Measurements from ENCODE around the gene PTGDR.
A peak's percentile ranks its signal among the peaks of the same experiment; 100 is the strongest.

The PTGDR gene

GRCh38 chr14:52312931-52313355, 45.4 kb downstream of the PTGDR start:
- no peak for TF ChIP-seq ZNF274 (IDR thresholded peaks at IDR 0.05; ENCODE audit: low read depth, low read length)
- H3K4me3 ChIP-seq (ENCODE audit: low read length) = no peak overlapping the region

- TF ChIP-seq ZNF274 (IDR thresholded peaks at IDR 0.05; ENCODE audit: low read depth, low read length) = no peak
- peak overlapping the region; percentile 67; the same call in 1 of the 2 replicates for H3K4me3 ChIP-seq (ENCODE audit: low read length)
Measured at GRCh38 chr14:52313462-52313861, 46.0 kb downstream of the PTGDR start.

GRCh38 chr14:52313903-52314594, 46.6 kb downstream of the PTGDR start, which contains the start of gene PTGER2:
Gene PTGER2 (plus strand): TSS chr14:52314312. CDS start chr14:52314549, 237 bp downstream.
- no peak for TF ChIP-seq ZNF274 (IDR thresholded peaks at IDR 0.05; ENCODE audit: low read depth, low read length)
- peak within 1 kb of the TSS; percentile 67; the same call in 1 of the 2 replicates for H3K4me3 ChIP-seq (ENCODE audit: low read length)

- H3K4me3 ChIP-seq (ENCODE audit: low read length) = peak overlapping the region; percentile 67; the same call in 1 of the 2 replicates
- TF ChIP-seq ZNF274 (IDR thresholded peaks at IDR 0.05; ENCODE audit: low read depth, low read length) = no peak
Measured at GRCh38 chr14:52314595-52315354, 47.3 kb downstream of the PTGDR start.

GRCh38 chr14:52315355-52315718, 47.8 kb downstream of the PTGDR start:
- peak overlapping the region; percentile 67; the same call in 1 of the 2 replicates for H3K4me3 ChIP-seq (ENCODE audit: low read length)
- TF ChIP-seq ZNF274 (IDR thresholded peaks at IDR 0.05; ENCODE audit: low read depth, low read length) = no peak

GRCh38 chr14:52318062-52318461, 50.6 kb downstream of the PTGDR start:
- no peak overlapping the region for H3K4me3 ChIP-seq (ENCODE audit: low read length)
- no peak for TF ChIP-seq ZNF274 (IDR thresholded peaks at IDR 0.05; ENCODE audit: low read depth, low read length)

GRCh38 chr14:52318826-52319645, 51.5 kb downstream of the PTGDR start:
- H3K4me3 ChIP-seq (ENCODE audit: low read length) = no peak overlapping the region
- no peak for TF ChIP-seq ZNF274 (IDR thresholded peaks at IDR 0.05; ENCODE audit: low read depth, low read length)

DNA sequence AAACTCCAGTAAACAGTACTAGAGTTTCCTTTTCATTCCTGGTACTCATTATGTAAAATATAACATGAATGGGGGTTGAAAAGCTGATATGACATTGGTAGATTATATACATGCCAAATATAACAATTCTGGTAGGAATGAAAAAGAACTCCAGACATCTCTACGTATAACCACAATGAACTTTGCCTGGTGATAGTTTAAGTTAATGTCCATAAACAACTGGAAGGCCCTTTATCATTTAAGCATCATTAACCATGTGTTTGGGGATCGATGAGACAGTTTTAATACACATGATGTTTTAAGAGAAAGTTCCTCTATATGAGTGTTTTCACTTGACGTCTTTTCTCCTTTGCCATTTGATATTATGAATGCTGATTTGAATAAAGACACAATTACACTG, 52.4 kb downstream of the PTGDR start:
- no peak overlapping the region for H3K4me3 ChIP-seq (ENCODE audit: low read length)

GRCh38 chr14:52325126-52325525, 57.6 kb downstream of the PTGDR start:
- peak overlapping the region; percentile 39; the same call in 1 of the 2 replicates for H3K4me3 ChIP-seq (ENCODE audit: low read length)
- no peak for TF ChIP-seq ZNF274 (IDR thresholded peaks at IDR 0.05; ENCODE audit: low read depth, low read length)

More for the DNA sequence above, 52.4 kb downstream of the PTGDR start:
- TF ChIP-seq ZNF274 (IDR thresholded peaks at IDR 0.05; ENCODE audit: low read depth, low read length) = no peak

- no peak overlapping the region for H3K4me3 ChIP-seq (ENCODE audit: low read length)
- no peak for TF ChIP-seq ZNF274 (IDR thresholded peaks at IDR 0.05; ENCODE audit: low read depth, low read length)
Measured at GRCh38 chr14:52325630-52326029, 58.1 kb downstream of the PTGDR start.
